Neural progenitor cell (in vitro differentiated cells): ENCODE measurements around the gene ANAPC7.

Experiments
- EZH2 ChIP-seq: fragments of 200-600 bp; sonication (generic); IDR thresholded peaks from 2 replicates; pipeline ENCODE4 v1.6.1; 2017; ENCODE audit warnings: antibody characterized with exemption, mild to moderate bottlenecking, moderate library complexity
- EZH2phosphoT487 ChIP-seq: fragments of 200-600 bp; sonication (generic); IDR thresholded peaks from 2 replicates; pipeline ENCODE4 v1.6.1; 2017; ENCODE audit warnings: antibody characterized with exemption
- TF ChIP-seq, protein P1 (sequence below): fragments of 200-600 bp; sonication (generic); IDR thresholded peaks from 2 replicates; pipeline ENCODE4 v1.5.1; 2017; ENCODE audit warnings: antibody characterized with exemption, mild to moderate bottlenecking

DNA sequence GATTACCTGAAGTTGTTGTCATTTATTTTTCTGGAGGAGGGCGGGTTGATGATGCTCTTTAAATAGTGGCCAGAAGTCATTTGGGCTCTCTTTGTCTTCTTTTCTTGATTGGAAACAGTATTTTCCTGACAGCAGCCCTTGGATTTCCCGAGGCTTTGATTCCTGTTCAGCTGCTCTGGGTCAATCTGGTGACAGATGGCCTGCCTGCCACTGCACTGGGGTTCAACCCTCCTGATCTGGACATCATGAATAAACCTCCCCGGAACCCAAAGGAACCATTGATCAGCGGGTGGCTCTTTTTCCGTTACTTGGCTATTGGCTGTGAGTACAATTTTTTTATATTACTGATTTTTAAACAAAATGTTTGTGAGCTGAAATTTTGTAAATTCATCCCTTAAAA lies 60.4 kb downstream of the ANAPC7 start:
- TF ChIP-seq, protein P1, sequence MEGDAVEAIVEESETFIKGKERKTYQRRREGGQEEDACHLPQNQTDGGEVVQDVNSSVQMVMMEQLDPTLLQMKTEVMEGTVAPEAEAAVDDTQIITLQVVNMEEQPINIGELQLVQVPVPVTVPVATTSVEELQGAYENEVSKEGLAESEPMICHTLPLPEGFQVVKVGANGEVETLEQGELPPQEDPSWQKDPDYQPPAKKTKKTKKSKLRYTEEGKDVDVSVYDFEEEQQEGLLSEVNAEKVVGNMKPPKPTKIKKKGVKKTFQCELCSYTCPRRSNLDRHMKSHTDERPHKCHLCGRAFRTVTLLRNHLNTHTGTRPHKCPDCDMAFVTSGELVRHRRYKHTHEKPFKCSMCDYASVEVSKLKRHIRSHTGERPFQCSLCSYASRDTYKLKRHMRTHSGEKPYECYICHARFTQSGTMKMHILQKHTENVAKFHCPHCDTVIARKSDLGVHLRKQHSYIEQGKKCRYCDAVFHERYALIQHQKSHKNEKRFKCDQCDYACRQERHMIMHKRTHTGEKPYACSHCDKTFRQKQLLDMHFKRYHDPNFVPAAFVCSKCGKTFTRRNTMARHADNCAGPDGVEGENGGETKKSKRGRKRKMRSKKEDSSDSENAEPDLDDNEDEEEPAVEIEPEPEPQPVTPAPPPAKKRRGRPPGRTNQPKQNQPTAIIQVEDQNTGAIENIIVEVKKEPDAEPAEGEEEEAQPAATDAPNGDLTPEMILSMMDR: no peak
- TF ChIP-seq EZH2: no peak
- no peak for TF ChIP-seq EZH2phosphoT487
